MG63 (cell line): ENCODE data around the gene KRT74. TPM values are rescaled to one million over a fixed set of nuclear protein-coding genes. Genes with fewer than 3 reads are reported as not detected.

ENCODE experiments used
- DNase-seq: peaks from one replicate; pipeline ENCODE4 v3.0.0-alpha.2; 2020
- H3K27me3 ChIP-seq: fragments of 250-450 bp; sonication (Bioruptor Pico); 2 replicates; pipeline ENCODE4 v1.5.1; 2020; ENCODE audit warnings: mild to moderate bottlenecking, moderate library complexity
- H3K36me3 ChIP-seq: fragments of 250-450 bp; sonication (Bioruptor Pico); 2 replicates; pipeline ENCODE4 v1.5.1; 2020; ENCODE audit warnings: mild to moderate bottlenecking, moderate library complexity
- H3K4me3 ChIP-seq: fragments of 250-450 bp; sonication (Bioruptor Pico); 2 replicates; pipeline ENCODE4 v1.5.1; 2020; ENCODE audit warnings: mild to moderate bottlenecking, moderate library complexity
- H3K9me3 ChIP-seq: fragments of 250-450 bp; sonication (Bioruptor Pico); 2 replicates; pipeline ENCODE4 v1.5.1; 2020; ENCODE audit warnings: mild to moderate bottlenecking, moderate library complexity
- total RNA-seq: library from RNA; depleted of rRNA; stranded (reverse); fragments of >200 nt; shearing (Covaris generic); gene quantifications from 2 replicates; pipeline ENCODE4 v1.2.3, GENCODE V29; 2014; ENCODE audit warnings: low replicate concordance

KRT74 gene
- total RNA-seq, 1 experiment from 2014 or later = not detected

DNA sequence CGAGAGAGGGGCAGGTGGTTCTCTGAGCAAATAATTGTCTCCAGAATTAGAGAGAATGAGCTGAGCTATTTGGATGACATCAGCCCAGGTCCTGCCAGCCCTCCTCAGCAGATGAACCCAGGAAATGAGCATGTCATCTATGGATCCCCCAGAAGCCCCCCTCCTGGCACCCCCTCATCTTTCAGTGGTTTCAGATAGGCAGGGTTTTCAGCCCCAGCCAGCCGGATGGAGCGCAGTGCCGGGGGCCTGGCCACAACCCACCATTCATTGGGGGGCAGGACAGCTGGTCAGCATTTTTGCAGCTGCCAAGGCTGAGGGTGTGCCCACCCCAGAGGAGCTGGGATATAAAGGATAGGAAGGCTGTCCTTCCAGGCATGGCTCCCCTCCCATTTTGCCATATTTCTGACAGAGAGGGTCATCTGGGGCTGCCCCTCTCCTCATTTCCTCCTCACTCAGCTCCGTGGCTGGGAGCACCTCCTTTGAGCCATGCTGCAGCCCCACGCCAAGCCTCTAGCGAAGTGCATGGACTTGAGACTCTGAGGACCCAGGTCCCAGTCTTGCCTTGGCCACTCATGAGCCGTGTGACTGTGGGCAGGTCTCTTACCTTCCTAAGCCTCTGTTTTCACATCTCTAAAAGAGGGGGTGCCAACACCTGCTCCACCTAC is 14.7 kb downstream of the KRT74 start:
- DNase-seq = no peak
- Histone ChIP-seq H3K9me3 (no peaks in the 10 kb centered on the region), H3K36me3 (no peaks in the 10 kb centered on the region), H3K4me3 (no peak overlapping the region), H3K27me3 (no peaks in the 10 kb centered on the region; the same call in 1 of the 2 replicates)

DNA sequence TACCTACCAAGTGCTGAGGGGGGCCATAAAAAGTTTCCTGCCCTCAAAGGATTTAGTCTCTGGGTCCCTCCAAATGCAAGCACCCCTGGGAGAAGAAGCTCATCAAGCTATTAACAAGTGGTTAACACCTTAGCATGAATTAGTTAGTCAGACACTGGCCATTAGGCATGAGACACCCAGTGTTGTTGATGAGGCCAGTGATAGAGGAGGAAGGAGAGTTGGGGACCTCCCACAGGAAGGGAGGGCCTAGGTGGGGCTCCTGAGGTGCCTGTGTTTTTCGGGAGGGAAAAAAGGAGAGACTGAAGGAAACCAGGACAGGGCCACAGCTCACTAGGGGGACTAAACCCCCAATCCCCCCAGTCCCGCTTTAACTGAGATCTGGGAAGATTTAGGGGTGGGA is 16.2 kb downstream of the KRT74 start:
- Histone ChIP-seq H3K9me3 (no peaks in the 10 kb centered on the region), H3K4me3 (no peak overlapping the region), H3K36me3 (no peaks in the 10 kb centered on the region), H3K27me3 (no peaks in the 10 kb centered on the region; the same call in 1 of the 2 replicates)
- no peak for DNase-seq

- no peaks in the 10 kb centered on the region for H3K27me3 ChIP-seq
- no peak overlapping the region for H3K4me3 ChIP-seq
- no peaks in the 10 kb centered on the region for H3K36me3 ChIP-seq
- H3K9me3 ChIP-seq = no peaks in the 10 kb centered on the region
- no peak for DNase-seq
These were observed 18.1 kb downstream of the KRT74 start for GRCh38 chr12:52555577-52555976.

DNA sequence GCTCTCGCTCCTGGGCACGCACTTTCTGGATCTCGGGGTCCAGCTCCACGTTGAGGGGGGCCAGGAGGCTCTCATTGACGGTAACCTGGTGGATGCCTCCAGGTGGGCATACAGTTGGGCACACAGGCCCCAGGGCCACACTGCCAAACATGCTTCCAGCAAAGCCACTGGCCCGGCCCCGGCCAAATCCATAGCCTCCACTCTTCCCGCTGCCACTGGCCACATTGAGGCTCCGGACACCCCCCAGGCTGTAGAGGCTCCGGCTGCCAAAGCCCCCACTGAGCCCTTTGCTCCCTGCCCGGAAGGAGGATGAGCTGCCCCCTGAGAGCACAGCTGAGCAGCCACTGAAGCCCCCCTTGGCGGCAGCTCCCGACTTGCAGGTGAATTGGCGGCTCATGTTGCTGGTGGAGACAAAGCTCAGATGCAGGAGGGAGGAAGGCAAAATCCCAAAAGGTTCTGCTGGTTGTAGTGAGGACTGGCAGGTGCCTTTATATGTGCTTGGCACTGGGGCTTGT is 20.9 kb downstream of the KRT74 start, which contains the start of gene KRT71:
Gene KRT71 (minus strand): TSS at position 465 of the 515 bp plus-strand sequence. CDS start 68 bp downstream, at position 397.
- Histone ChIP-seq H3K36me3 (no peaks in the 10 kb centered on the region), H3K4me3 (no peak within 1 kb of the TSS), H3K27me3 (no peaks in the 10 kb centered on the region), H3K9me3 (no peaks in the 10 kb centered on the region)
- no peak for DNase-seq

- Histone ChIP-seq H3K27me3 (no peaks in the 10 kb centered on the region), H3K9me3 (no peaks in the 10 kb centered on the region), H3K4me3 (no peak overlapping the region), H3K36me3 (no peaks in the 10 kb centered on the region)
- no peak for DNase-seq
These were observed 21.6 kb downstream of the KRT74 start for GRCh38 chr12:52552055-52552454.

- Histone ChIP-seq H3K9me3 (no peaks in the 10 kb centered on the region), H3K4me3 (no peak overlapping the region), H3K36me3 (no peaks in the 10 kb centered on the region), H3K27me3 (no peaks in the 10 kb centered on the region)
- DNase-seq = no peak
These were observed 22.3 kb downstream of the KRT74 start for GRCh38 chr12:52551216-52551865.

- no peak overlapping the region for H3K4me3 ChIP-seq
- H3K36me3 ChIP-seq = no peaks in the 10 kb centered on the region
- no peaks in the 10 kb centered on the region for H3K9me3 ChIP-seq
- DNase-seq = no peak
- H3K27me3 ChIP-seq = no peaks in the 10 kb centered on the region
These were observed 27.5 kb downstream of the KRT74 start for GRCh38 chr12:52546126-52546525.

DNA sequence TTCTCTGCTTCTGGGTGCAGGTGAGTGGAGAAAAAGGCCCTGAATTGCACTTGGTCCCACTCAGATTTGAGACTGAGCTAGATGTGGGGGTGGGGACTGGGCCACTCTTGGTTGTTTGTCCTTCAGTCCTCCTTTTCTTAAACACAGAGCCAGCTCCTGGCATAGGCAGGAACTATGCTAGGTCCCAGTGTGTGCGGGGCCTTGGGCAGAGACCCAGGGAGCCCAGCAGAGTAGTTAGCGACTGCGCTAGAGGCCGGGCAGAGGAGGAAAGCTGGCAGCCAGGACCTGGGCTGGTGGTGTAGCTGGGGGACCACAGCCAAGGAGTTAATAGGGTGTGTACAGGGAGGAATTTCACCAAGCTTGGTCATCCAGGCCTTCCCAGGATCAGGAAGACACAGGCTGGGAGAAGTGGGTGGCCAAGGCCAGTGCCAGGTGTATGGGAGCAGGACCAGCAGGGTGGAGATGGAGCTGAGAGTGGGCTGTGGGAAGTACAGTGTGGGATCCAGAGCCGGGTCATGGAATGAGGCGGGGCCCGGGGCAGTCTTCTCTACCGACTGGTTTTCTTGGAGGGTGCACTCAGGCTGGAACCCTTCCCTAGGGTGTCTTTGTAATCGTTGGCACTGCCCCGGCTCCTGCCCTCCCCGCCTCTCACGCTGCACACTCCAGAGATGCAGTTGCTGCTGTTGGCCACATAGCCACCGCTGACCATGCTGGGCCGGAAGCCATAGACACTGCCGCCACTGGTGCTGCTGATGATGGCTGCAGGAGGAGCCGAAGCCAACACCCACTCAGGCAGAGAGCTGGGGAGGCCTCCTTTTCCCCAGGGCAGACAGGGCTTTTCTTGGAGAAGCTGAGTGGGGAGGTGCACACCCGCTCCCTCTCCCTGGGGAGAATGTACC is 29.4 kb downstream of the KRT74 start:
- no peaks in the 10 kb centered on the region for H3K36me3 ChIP-seq
- H3K4me3 ChIP-seq = no peak overlapping the region
- H3K9me3 ChIP-seq = no peaks in the 10 kb centered on the region
- peak; percentile 95 for DNase-seq
- no peaks in the 10 kb centered on the region for H3K27me3 ChIP-seq

DNA sequence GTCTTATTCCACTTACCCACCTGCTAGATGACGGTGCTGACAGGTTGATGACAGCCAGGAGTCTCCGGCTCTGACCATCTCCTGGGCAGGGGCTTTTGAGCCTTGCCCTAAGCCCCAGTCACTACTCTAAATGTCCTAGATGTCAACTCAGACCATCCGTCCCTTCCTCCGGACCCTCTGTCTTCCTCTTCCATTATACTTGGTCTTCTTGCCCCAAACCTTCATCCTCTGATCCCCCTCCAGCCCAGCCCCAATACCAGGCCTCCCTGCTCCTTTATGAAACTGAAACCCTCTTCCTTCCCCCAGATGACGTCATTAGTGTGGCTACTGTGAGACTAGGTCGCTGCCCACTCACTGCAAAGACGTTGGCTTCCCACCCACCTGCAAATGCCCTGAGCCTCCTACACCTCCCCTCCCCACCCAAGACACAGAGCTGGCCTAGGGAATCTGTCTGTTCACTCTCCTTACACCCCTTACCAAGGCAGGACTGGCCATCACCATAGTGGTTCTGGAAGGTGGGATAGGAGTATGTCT is 30.8 kb downstream of the KRT74 start:
- H3K36me3 ChIP-seq = no peaks in the 10 kb centered on the region
- no peak for DNase-seq
- no peaks in the 10 kb centered on the region for H3K9me3 ChIP-seq
- H3K4me3 ChIP-seq = no peak overlapping the region
- no peaks in the 10 kb centered on the region for H3K27me3 ChIP-seq

DNA sequence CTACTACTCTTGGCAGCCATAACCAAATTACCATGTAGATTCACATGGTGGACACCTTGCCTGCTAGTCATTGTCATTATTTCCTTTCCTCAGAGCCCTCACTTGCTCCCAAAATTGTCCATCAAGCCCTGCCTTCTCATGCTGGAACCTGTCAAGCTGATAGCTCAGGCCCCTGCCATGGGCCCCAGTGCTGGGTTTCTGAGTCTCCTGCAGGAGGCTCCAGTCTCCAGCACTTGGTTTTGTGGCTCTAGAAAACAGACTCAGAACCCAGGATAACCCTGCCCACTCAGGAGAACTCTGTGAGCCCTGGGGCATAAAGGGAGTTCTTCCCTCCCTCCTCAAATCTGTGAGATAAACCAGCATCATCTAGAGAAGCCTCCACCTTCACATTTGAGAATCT is 31.5 kb downstream of the KRT74 start:
- Histone ChIP-seq H3K9me3 (no peaks in the 10 kb centered on the region), H3K36me3 (no peaks in the 10 kb centered on the region), H3K4me3 (no peak overlapping the region), H3K27me3 (no peaks in the 10 kb centered on the region)
- DNase-seq = no peak

DNA sequence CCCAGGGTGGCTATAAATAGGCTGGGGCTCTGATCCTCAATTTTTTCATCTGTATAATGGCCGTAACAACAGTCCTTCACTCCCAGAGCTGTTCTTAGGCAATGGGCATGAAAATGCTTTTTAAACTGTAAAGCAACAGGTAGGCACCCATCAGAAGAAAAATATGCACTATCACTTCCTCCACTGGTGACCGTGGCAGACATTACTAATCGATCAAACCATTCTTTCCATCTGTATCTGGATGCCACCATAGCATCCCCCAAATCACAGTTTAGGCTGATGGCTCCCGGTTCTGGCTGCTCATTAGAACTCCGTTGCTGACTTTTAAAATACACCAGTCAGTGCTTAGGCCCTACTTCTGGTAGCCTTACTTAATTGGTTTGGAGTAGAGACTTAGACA is 31.9 kb downstream of the KRT74 start:
- Histone ChIP-seq H3K36me3 (no peaks in the 10 kb centered on the region), H3K27me3 (no peaks in the 10 kb centered on the region), H3K9me3 (no peaks in the 10 kb centered on the region), H3K4me3 (no peak overlapping the region)
- no peak for DNase-seq

DNA sequence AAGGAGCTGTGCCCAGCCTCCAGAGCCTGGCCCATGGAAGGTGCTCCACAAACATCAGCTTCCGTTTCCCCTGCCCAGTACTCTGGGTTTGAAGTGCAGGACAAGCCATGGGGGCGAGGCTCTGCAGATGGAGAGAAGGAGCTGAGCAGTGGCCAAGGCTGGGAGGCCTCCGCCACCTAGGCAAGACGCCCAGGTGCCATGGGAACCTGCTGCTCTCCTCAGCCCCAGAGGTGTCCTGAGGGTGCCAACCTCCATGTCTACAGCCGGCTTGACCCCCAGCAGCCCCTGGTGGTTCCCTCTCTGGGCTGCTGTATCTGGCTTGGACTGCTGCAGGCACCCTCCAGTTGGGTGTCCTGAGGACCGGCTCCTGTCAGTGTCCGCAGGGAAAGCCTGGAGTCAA is 33.1 kb downstream of the KRT74 start:
- Histone ChIP-seq H3K9me3 (no peaks in the 10 kb centered on the region), H3K4me3 (no peak overlapping the region), H3K27me3 (no peaks in the 10 kb centered on the region), H3K36me3 (no peaks in the 10 kb centered on the region)
- DNase-seq = no peak

GRCh38 chr12:52539821-52540173 is 33.8 kb downstream of the KRT74 start:
- no peaks in the 10 kb centered on the region for H3K9me3 ChIP-seq
- H3K27me3 ChIP-seq = no peaks in the 10 kb centered on the region
- no peak overlapping the region for H3K4me3 ChIP-seq
- no peaks in the 10 kb centered on the region for H3K36me3 ChIP-seq
- no peak for DNase-seq

DNA sequence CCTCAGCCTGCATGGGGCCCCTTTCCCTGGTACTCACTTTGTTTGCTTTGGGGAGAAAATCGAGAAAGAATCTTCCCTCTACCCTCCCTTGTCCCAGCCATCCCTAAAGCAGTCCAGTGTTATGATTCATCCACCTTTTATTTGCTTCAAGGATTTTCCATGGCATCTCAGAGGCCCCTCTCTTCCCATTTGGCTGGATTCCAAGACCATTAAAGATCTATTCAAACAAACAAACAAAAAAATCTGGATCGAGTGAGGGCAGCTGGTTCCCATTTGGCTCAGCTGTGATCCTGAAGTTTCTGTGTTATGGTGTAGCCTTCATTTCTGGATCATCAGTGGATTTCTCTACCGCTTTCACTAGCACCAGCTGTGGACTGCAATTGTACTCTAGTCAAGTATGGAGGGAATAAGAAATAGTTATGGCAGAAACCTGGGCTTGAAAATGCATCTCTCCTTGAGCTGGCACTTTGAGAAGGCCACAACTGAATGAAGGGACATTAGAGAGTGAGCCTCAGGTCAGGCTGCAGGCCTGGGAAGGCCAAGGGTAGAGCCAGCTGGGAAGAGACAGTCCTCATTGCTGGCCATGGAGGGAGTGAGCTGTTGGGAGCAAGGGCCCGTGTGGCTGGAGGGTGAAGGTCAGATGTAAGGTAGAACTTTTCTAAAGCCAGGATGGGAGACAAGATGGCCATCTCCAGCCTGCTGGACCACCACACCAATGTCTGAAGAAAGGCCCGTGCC is 34.4 kb downstream of the KRT74 start:
- no peaks in the 10 kb centered on the region for H3K27me3 ChIP-seq
- no peak overlapping the region for H3K4me3 ChIP-seq
- no peaks in the 10 kb centered on the region for H3K9me3 ChIP-seq
- H3K36me3 ChIP-seq = no peaks in the 10 kb centered on the region
- DNase-seq = peak; percentile 66

DNA sequence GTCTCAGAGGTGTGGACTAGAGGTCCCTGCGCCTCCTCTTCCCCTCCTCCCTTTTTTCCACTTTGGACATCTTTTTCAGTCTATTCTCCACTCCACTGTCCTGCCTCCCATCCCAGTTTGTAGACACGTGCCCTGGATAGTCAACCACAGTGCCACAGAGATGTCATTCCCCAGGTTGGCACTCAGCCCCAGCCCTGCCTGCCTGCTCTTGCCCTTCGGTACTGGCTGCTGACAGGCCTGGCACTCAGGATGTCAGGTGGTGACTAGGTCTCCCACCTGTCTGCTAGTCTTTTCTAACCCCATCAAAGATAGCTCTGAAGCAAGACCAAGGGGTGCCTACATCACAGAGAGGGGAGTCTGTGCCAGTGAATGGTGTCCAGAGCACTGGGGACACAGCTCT is 36.5 kb downstream of the KRT74 start:
- Histone ChIP-seq H3K9me3 (no peaks in the 10 kb centered on the region), H3K36me3 (no peaks in the 10 kb centered on the region), H3K27me3 (no peaks in the 10 kb centered on the region), H3K4me3 (no peak overlapping the region)
- DNase-seq = no peak

- Histone ChIP-seq H3K27me3 (no peaks in the 10 kb centered on the region), H3K9me3 (no peaks in the 10 kb centered on the region), H3K4me3 (no peak overlapping the region), H3K36me3 (no peaks in the 10 kb centered on the region)
- DNase-seq = no peak
These were observed 38.1 kb downstream of the KRT74 start for GRCh38 chr12:52535574-52535973.
